Naive B cell (primary cell): ENCODE measurements around the gene SLFN12L. TPM values are rescaled to one million over a fixed set of nuclear protein-coding genes. Genes with fewer than 3 reads are reported as not detected.
A peak's percentile ranks its signal among the peaks of the same experiment; 100 is the strongest.
"Not testable (repeated sequence)": the region's sequence is repeated elsewhere in the genome, so short reads cannot be mapped to it uniquely, and the experiment has no call there.

ENCODE experiments used
- ATAC-seq, 2 donors: fragments of 150-1000 bp; cut with Tn5 transposase; 2 replicates each; pipeline ENCODE4 v1.10.0; 2021; ENCODE audit warnings: low read depth in 2 of 2, mild to moderate bottlenecking in 2 of 2, moderate library complexity in 2 of 2
- DNase-seq: peaks from one replicate; pipeline ENCODE4 v3.0.0; 2022
- H3K27ac Mint-ChIP-seq, 6 donors: one replicate each; pipeline ENCODE4 v1.8.0; 2020 to 2022; ENCODE audit warnings: mild to moderate bottlenecking in 6 of 6, mixed read lengths in 6 of 6, moderate library complexity in 5 of 6, inconsistent platforms in 2 of 6
- H3K27me3 Mint-ChIP-seq, 3 donors: one replicate each; pipeline ENCODE4 v1.8.0; 2021 to 2022; ENCODE audit warnings: mixed read lengths in 3 of 3, mild to moderate bottlenecking in 1 of 3
- H3K36me3 Mint-ChIP-seq, 2 donors: one replicate each; pipeline ENCODE4 v1.8.0; 2020 to 2022; ENCODE audit warnings: mixed read lengths in 2 of 2, inconsistent platforms in 1 of 2, mild to moderate bottlenecking in 1 of 2
- H3K4me1 Mint-ChIP-seq, 3 donors: one replicate each; pipeline ENCODE4 v1.8.0; 2020 to 2022; ENCODE audit warnings: mixed read lengths in 3 of 3, inconsistent platforms in 1 of 3, mild to moderate bottlenecking in 1 of 3, moderate library complexity in 1 of 3
- H3K4me3 Mint-ChIP-seq, 8 donors: one replicate each; pipeline ENCODE4 v1.8.0; 2020 to 2022; ENCODE audit warnings: mild to moderate bottlenecking in 8 of 8, mixed read lengths in 8 of 8, moderate library complexity in 8 of 8, inconsistent platforms in 2 of 8
- H3K9me3 Mint-ChIP-seq, 7 donors: one replicate each; pipeline ENCODE4 v1.8.0; 2020 to 2022; ENCODE audit warnings: mixed read lengths in 7 of 7, mild to moderate bottlenecking in 5 of 7, inconsistent platforms in 2 of 7, moderate library complexity in 1 of 7
- polyA plus RNA-seq, 6 donors: library from polyadenylated mRNA; unstranded; fragments of 300-500 nt; fragmentation: Illumina TruSeq; gene quantifications; one replicate each; pipeline ENCODE4 v1.2.3, GENCODE V29; 2021; ENCODE audit warnings: low read depth in 6 of 6

Gene SLFN12L
- polyA plus RNA-seq, 6 donors from 2014 or later = 0.09 to 0.23 (median 0.18) TPM; not detected in 2

- peaks cover 0 to 8% (median 0%) of the 10 kb centered on the region in 7 donors for H3K9me3 Mint-ChIP-seq
- peaks cover 4 to 6% of the 10 kb centered on the region in 2 donors for H3K36me3 Mint-ChIP-seq
- no peak overlapping the region for H3K27ac Mint-ChIP-seq
- H3K27me3 Mint-ChIP-seq = peaks cover 29 to 78% (median 59%) of the 10 kb centered on the region in 3 donors
- ATAC-seq = no peak
- peaks cover 0 to 1% (median 0%) of the 10 kb centered on the region in 3 donors for H3K4me1 Mint-ChIP-seq
- no peak overlapping the region for H3K4me3 Mint-ChIP-seq
- DNase-seq = no peak
These were observed 22.9 kb downstream of the SLFN12L start for GRCh38 chr17:35514564-35514963.

- Mint-ChIP-seq H3K27ac (peak overlapping the region in 1 of 6 donors; percentile 34), H3K4me3 (no peak overlapping the region), H3K27me3 (peaks cover 14 to 48% (median 36%) of the 10 kb centered on the region in 3 donors), H3K4me1 (peaks cover 0 to 1% (median 0%) of the 10 kb centered on the region in 3 donors), H3K9me3 (peaks cover 4 to 38% (median 25%) of the 10 kb centered on the region in 7 donors), H3K36me3 (peaks cover 14 to 16% of the 10 kb centered on the region in 2 donors)
- ATAC-seq = no peak
- no peak for DNase-seq
These were observed 27.4 kb downstream of the SLFN12L start for GRCh38 chr17:35510052-35510451.

DNA sequence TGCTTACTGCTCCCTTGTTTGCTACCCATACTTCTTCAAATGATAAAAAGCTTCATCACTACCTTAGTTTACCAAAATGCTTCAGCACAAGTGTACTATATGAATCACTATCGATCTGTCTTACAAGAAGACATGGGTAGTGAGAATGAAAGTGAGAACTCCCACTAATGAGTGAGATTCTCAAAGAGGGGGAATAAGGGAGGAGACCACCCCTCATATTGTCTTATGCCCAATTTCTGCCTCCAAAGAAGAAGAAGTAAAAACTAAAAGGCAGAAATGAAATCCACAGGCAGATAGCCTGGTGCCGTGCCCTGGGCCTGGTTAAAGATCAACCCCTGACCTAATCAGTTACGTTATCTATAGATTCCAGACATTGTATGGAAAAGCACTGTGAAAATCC lies 29.8 kb downstream of the SLFN12L start:
- H3K36me3 Mint-ChIP-seq = peaks cover 14 to 16% of the 10 kb centered on the region in 2 donors
- ATAC-seq, DNase-seq, H3K4me3 Mint-ChIP-seq, H3K4me1 Mint-ChIP-seq, H3K27ac Mint-ChIP-seq: not testable (repeated sequence)
- H3K27me3 Mint-ChIP-seq = peaks cover 19 to 37% (median 26%) of the 10 kb centered on the region in 3 donors
- peaks cover 4 to 38% (median 25%) of the 10 kb centered on the region in 7 donors for H3K9me3 Mint-ChIP-seq

GRCh38 chr17:35499548-35499947 lies 37.9 kb downstream of the SLFN12L start:
- ATAC-seq (no peak), DNase-seq (no peak)
- Mint-ChIP-seq H3K27ac (no peak overlapping the region), H3K4me3 (no peak overlapping the region), H3K27me3 (peaks cover 66 to 86% (median 70%) of the 10 kb centered on the region in 3 donors), H3K36me3 (peaks cover 8 to 17% of the 10 kb centered on the region in 2 donors), H3K4me1 (peaks cover 10 to 24% (median 14%) of the 10 kb centered on the region in 3 donors), H3K9me3 (peaks cover 2 to 22% (median 10%) of the 10 kb centered on the region in 7 donors)

DNA sequence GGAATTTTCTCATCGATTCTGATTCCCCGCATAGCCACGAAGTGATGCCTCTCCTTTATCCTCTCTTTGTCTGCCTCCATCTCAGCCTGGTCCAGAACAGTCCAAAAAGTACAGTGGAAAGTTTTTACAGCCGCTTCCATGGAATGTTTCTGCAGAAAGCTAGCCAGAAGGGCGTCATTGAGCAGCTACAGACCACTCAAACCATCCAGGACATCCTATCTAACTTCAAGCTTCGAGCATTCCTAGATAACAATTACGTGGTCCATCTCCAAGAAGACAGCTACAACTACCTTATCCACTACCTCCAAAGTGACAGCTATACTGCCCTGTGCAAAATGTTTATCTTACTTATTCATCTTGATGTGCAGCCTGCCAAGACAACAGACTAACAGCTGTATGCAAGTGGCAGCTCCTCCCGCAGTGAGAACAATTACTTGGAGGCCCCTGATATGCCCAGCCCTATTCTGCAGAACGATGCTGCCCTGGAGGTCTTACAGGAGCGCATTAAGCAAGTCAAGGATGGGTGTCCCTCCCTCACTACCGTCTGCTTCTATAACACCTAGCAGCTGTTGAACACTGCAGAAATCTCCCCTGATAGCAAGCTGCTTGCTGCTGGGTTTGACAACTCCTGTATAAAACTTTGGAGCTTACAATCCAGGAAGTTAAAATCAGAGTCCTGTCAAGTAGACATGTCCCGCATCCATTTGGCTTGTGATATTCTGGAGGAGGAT lies 38.9 kb downstream of the SLFN12L start:
- Mint-ChIP-seq H3K4me3 (peak overlapping the region in 6 of 8 donors; percentile 10 to 71 (median 26)), H3K27ac (peak overlapping the region in 4 of 6 donors; percentile 5 to 91 (median 30)), H3K9me3 (peaks cover 5 to 22% (median 12%) of the 10 kb centered on the region in 7 donors), H3K4me1 (peaks cover 10 to 24% (median 18%) of the 10 kb centered on the region in 3 donors), H3K36me3 (peaks cover 8 to 17% of the 10 kb centered on the region in 2 donors), H3K27me3 (peaks cover 68 to 86% (median 79%) of the 10 kb centered on the region in 3 donors)
- ATAC-seq (no peak), DNase-seq (no peak)

- H3K36me3 Mint-ChIP-seq = peaks cover 6 to 11% of the 10 kb centered on the region in 2 donors
- DNase-seq (no peak), ATAC-seq (no peak)
- peaks cover 75 to 93% (median 92%) of the 10 kb centered on the region in 3 donors for H3K27me3 Mint-ChIP-seq
- peaks cover 2 to 23% (median 14%) of the 10 kb centered on the region in 7 donors for H3K9me3 Mint-ChIP-seq
- H3K4me1 Mint-ChIP-seq = peaks cover 10 to 24% (median 19%) of the 10 kb centered on the region in 3 donors
- peak overlapping the region in 6 of 8 donors; percentile 32 to 87 (median 61) for H3K4me3 Mint-ChIP-seq
- peak overlapping the region in 4 of 6 donors; percentile 66 to 83 (median 81) for H3K27ac Mint-ChIP-seq
These were observed 40.8 kb downstream of the SLFN12L start for GRCh38 chr17:35496451-35497290.

DNA sequence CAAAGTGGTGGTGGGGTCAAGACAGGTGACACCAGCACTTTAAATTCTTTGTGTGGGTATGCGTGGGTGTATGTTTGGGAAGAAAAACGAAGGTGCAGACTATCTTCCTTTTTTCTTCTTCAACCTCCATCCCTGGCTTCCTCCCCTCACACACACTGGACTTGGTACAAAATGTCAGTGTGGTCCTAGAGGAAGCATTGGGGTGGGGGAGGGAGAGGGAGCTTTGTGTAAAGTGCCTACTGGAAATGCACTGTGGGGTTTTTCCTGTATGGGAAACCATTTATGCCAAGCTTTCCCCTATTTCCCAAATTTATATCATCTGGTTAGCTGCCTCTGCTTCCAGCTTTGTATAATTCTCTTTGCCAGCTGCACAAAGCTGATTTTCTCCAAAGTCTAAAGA lies 44.4 kb downstream of the SLFN12L start:
- H3K36me3 Mint-ChIP-seq = peaks cover 4 to 8% of the 10 kb centered on the region in 2 donors
- H3K4me3 Mint-ChIP-seq = peak overlapping the region in 1 of 8 donors; percentile 14
- DNase-seq (no peak), ATAC-seq (no peak)
- H3K4me1 Mint-ChIP-seq = peaks cover 26 to 44% (median 27%) of the 10 kb centered on the region in 3 donors
- H3K27ac Mint-ChIP-seq = no peak overlapping the region
- peaks cover 82 to 98% (median 95%) of the 10 kb centered on the region in 3 donors for H3K27me3 Mint-ChIP-seq
- H3K9me3 Mint-ChIP-seq = peaks cover 0 to 40% (median 21%) of the 10 kb centered on the region in 7 donors

DNA sequence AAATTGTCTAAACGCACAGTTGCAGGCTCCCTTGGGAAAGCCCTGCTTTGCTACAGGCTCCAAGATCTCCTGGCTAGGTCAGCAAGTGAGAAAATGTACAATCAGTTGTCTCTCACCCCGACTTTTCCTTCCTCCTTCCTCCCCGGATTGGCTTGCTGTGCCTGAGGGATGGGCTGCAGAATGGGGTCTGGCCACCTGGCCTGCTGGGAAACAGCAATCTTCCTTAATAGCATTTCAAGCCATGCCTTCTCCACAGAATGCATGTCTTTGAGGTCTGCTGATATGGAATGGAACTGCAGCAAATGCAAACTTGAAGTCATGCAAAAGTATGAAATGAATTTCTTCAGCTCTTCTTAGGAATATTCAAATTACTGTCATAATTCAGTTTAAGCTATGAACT lies 46.1 kb downstream of the SLFN12L start:
- Mint-ChIP-seq H3K36me3 (peaks cover 4 to 8% of the 10 kb centered on the region in 2 donors), H3K9me3 (peaks cover 0 to 43% (median 21%) of the 10 kb centered on the region in 7 donors), H3K4me3 (peak overlapping the region in 1 of 8 donors; percentile 13), H3K27me3 (peaks cover 81 to 92% (median 89%) of the 10 kb centered on the region in 3 donors), H3K4me1 (peaks cover 33 to 47% (median 36%) of the 10 kb centered on the region in 3 donors), H3K27ac (peak overlapping the region in 1 of 6 donors; percentile 3)
- DNase-seq (no peak), ATAC-seq (no peak)

DNA sequence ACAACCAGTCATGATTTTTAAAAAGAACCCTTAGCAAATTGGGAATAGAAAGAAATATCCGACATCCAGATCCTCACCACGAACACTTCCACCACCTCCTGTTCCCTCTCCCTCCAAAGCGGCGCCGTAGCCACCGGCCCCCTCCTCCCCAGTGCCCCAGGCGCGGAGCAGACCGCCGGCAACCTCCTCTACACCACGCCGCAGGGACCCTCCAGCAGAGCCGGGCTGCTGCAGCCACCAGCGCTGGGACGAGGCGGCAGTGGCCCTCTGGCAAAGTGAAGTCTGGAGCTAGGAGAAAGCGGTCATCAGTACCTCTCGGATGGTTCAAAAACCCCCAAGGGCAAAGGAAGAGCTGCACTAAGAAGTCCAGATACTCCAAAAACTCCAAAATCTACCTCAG lies 47.5 kb downstream of the SLFN12L start:
- Mint-ChIP-seq H3K4me3 (peak overlapping the region in 3 of 8 donors; percentile 46 to 96 (median 94)), H3K27ac (peak overlapping the region in 5 of 6 donors; percentile 2 to 91 (median 81)), H3K36me3 (peaks cover 4 to 8% of the 10 kb centered on the region in 2 donors)

DNA sequence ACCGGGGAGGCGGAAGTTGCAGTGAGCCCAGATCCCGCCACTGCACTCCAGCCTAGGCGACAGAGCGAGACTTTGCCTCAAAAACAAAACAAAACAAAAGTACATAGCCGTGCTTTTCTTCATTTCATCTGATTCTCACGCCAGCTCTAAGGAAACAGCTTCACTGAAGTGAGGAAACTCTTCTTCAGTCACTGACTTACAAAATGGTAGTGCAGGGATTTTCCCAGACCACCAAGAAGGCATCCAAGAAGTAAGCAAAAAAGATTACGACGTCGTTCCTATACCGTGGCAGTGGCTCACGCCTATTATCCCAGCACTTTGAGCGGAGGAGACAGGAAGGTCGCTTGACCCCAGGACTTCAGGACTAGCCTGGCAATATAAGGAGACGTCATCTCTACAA lies 48.5 kb downstream of the SLFN12L start:
- DNase-seq = no peak
- peaks cover 4 to 8% of the 10 kb centered on the region in 2 donors for H3K36me3 Mint-ChIP-seq
- ATAC-seq = no peak
- H3K9me3 Mint-ChIP-seq = peaks cover 0 to 35% (median 21%) of the 10 kb centered on the region in 7 donors
- H3K4me3 Mint-ChIP-seq = peak overlapping the region in 7 of 8 donors; percentile 14 to 96 (median 87)
- peak overlapping the region in 4 of 6 donors; percentile 78 to 95 (median 86) for H3K27ac Mint-ChIP-seq
- H3K27me3 Mint-ChIP-seq = peaks cover 81 to 88% (median 81%) of the 10 kb centered on the region in 3 donors
- peaks cover 29 to 37% (median 35%) of the 10 kb centered on the region in 3 donors for H3K4me1 Mint-ChIP-seq

More for the DNA sequence above, 47.5 kb downstream of the SLFN12L start:
- H3K9me3 Mint-ChIP-seq = peaks cover 0 to 40% (median 21%) of the 10 kb centered on the region in 7 donors
- ATAC-seq = no peak
- peaks cover 29 to 37% (median 35%) of the 10 kb centered on the region in 3 donors for H3K4me1 Mint-ChIP-seq
- DNase-seq = no peak
- peaks cover 84 to 90% (median 85%) of the 10 kb centered on the region in 3 donors for H3K27me3 Mint-ChIP-seq

- Mint-ChIP-seq H3K27ac (peak overlapping the region in 5 of 6 donors; percentile 18 to 95 (median 81)), H3K27me3 (peaks cover 68 to 84% (median 74%) of the 10 kb centered on the region in 3 donors), H3K9me3 (peaks cover 0 to 38% (median 17%) of the 10 kb centered on the region in 7 donors), H3K4me3 (peak overlapping the region; percentile 87 to 96 (median 95)), H3K4me1 (peaks cover 29 to 35% (median 32%) of the 10 kb centered on the region in 3 donors), H3K36me3 (peaks cover 8% of the 10 kb centered on the region in 2 donors)
- peak; percentile 43 for DNase-seq
- ATAC-seq = peak; percentile 54 to 64
These were observed 50.4 kb downstream of the SLFN12L start for GRCh38 chr17:35486920-35487732.

- peaks cover 31 to 71% (median 58%) of the 10 kb centered on the region in 3 donors for H3K27me3 Mint-ChIP-seq
- H3K27ac Mint-ChIP-seq = no peak overlapping the region
- H3K9me3 Mint-ChIP-seq = peaks cover 0 to 8% (median 6%) of the 10 kb centered on the region in 7 donors
- H3K4me3 Mint-ChIP-seq = no peak overlapping the region
- ATAC-seq (no peak), DNase-seq (no peak)
- H3K36me3 Mint-ChIP-seq = peaks cover 8 to 14% of the 10 kb centered on the region in 2 donors
- H3K4me1 Mint-ChIP-seq = no peaks in the 10 kb centered on the region
These were observed 58.2 kb downstream of the SLFN12L start for GRCh38 chr17:35479271-35479670.
